GM19193 (cell line): ENCODE results near the gene ELL2.

Source experiments
- POLR2A ChIP-seq: IDR thresholded peaks from 4 replicates; pipeline ENCODE4 v1.6.1; 2011; ENCODE audit not compliant: insufficient read depth, insufficient read length; ENCODE audit errors: extremely low read depth

The ELL2 gene

GRCh38 chr5:95961617-95962474, at the start of gene ELL2:
TSS of gene ELL2 (minus strand) at chr5:95961851. CDS start at chr5:95961721, 130 bp downstream.
- peak; percentile 81 for TF ChIP-seq POLR2A

DNA sequence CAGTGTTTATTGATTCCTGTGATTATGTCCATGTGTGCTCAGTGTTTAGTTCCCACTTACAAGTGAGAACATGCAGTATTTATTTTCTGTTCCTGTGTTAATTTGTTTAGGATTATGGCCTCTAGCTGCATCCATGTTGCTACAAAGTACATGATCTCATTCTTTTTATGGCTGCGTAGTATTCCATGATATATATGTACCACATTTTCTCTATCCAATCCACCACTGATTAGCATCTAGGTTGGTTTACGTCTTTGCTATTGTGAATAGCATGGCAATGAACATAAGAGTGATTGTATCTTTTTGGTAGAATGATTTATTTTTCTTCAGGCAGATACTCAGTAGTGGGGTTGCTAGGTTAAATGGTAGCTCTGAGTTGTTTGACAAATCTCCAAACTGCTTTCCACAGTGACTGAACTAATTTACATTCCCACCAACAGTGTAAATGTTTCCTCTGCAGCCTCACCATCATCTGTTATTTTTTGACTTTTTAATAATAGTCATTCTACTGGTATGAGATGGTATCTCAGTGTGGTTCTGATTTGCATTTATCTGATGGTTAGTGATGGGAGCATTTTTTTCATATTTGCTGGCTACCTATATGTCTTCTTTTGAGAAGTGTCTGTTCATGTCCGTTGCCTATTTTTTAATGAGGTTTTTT, 47.5 kb upstream of the ELL2 start:
- TF ChIP-seq POLR2A: no peak

DNA sequence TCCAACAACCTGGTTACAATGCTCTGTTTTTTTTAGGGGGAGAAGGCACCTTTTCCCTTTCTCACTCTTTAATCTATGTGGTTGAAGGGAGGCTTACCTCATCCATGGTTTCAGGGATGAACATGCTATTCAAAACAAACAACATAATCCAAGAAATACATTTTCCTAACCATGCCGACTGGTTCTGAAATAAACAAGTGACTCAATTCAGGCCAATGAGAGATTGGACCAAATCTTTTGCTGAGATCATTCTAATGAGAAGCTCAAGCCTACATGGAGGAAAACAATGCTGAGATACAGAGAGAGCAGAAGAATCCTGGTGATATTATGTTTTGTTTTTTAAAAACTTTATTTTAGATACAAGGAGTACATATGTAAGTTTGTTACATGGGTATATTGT, 46.8 kb upstream of the ELL2 start:
- TF ChIP-seq POLR2A: no peak

- no peak for TF ChIP-seq POLR2A
Observed at GRCh38 chr5:96007051-96007450, 45.4 kb upstream of the ELL2 start.

DNA sequence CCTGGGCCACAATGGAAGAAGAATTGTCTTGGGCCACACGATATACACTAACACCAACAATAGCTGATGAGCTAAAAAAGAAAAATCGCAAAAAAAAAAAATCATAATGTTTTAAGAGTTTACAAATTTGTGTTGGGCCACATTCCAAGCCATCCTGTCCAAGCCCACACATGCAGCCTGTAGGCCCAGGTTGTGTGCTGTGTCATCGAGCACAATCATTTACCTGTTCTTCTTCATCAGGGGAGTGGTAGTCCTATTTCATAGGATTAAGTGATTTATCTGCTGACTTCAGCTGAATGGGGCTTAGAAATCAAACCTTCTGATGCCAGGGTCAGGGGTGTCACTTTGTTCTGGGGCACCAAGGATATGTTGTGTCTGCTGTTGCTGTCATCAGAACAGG, 44.6 kb upstream of the ELL2 start:
- no peak for TF ChIP-seq POLR2A

DNA sequence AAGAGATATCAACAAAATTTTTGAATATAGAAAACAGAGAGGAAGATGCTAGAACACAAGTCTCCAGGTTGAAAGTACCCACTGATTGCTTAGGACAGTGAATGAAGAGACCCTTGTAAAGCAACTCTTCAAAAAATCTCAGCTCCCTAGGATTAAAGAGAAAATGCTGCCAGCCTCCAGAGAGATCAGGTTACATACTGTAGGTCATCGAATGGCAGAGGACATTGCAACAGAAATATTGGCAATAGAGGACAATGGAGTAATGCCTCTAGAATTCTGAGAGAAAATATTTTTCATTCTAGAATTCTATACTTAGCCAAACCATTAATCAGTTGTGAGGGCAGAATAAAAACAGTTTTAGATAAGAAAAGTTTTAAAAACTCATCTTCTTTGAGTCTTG, 43.1 kb upstream of the ELL2 start:
- no peak for TF ChIP-seq POLR2A

GRCh38 chr5:96004087-96004486, 42.4 kb upstream of the ELL2 start:
- TF ChIP-seq POLR2A: no peak

GRCh38 chr5:96001262-96001661, 39.6 kb upstream of the ELL2 start:
- no peak for TF ChIP-seq POLR2A

GRCh38 chr5:96000308-96000707, 38.7 kb upstream of the ELL2 start:
- TF ChIP-seq POLR2A: no peak

GRCh38 chr5:95996904-95997723, 35.5 kb upstream of the ELL2 start:
- TF ChIP-seq POLR2A: no peak

DNA sequence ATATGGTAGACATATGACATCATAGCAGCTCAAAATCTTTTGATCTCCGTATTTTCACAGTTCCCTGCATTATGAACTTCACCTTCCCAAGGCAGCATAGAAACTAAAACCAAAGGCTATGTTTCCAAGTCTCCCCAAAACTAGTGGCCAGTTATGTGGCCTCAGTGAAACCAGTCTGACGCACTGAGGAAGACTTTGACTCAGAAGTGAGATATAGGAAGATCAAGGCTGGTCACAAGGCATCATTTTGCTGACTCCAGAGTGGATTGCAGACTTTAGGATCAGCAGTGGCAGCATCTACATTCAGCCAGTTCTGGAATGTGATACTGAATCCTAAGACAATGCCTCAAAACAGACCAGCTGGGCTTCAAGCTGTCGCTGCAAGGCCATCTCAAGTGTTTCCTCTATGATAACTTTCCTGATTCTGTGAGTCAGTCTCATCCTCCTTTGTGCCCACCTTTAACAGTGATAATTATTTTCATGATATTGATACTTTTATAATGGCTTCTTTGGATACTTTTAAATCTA, 34.4 kb upstream of the ELL2 start:
- TF ChIP-seq POLR2A: no peak

- no peak for TF ChIP-seq POLR2A
Observed at GRCh38 chr5:95993776-95994175, 32.1 kb upstream of the ELL2 start.

DNA sequence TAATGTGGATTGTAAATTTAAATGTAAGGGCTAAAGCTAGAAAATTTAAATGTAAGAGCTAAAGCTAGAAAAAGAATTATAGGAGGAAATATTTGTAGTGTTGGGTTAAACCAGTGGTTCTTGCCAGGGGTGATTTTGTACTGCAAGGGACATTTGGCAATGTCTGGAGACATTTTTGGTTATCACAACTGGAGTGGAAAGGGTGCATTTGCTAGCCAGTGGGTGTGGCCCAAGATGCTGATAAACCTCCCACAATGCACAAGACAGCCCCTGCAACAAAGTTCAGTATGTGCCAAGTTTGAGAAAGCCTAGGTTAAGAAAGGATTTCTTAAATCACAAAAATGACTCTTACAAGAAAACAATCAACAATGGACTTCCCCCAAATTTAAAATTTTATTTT, 31.6 kb upstream of the ELL2 start:
- no peak for TF ChIP-seq POLR2A

DNA sequence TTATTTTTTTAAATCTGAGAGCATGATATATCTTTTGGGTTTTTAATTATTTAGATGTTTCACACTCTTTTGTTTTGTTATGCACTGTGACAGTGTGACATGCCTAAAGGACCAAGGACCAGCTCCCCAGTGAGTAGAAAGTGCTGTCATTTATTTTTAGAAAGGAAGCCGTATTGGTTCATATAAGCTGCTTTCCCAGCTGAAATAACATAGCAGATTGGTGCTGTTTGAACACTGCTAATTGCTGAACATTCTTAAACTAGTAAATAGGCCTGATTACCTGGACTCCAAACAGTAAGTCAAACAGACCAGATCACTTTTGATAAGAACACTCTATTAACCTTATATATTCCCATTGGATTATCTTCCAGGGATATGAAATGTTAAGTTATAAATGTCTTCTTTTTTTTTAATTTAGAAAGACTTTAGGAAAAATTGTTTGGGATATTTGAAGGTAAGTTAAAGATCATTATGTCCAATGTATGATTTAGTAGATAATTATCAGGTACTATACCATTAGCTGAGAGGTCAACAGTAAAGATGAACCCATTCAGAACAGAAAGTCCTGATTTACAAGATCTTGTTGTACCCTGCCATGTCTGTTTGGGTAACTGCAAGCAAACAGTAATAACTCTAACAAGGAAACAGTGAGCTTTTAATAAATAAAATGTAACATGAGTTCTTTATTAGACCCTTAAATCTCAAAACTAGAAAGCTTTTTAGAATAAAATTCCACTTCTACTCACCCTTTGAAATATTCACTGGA, 27.8 kb upstream of the ELL2 start:
- TF ChIP-seq POLR2A: no peak
